ENCODE results near the gene MRPL36.

GRCh38 chr5:1833264-1834021, 33.8 kb upstream of the MRPL36 start:
- no peak for TF ChIP-seq CTCF (conservative IDR thresholded peaks at IDR 0.05; ENCODE audit: low read depth, low read length)
- no peak for TF ChIP-seq EZH2 (IDR thresholded peaks at IDR 0.05; ENCODE audit: borderline replicate concordance, low read depth, low read length, poor library complexity, severe bottlenecking)

All from A673 (cell line).